Type B pancreatic cell (in vitro differentiated cells): ENCODE data around the gene TRMT1. TPM values are rescaled to one million over a fixed set of nuclear protein-coding genes. Genes with fewer than 3 reads are reported as not detected.
A peak's percentile ranks its signal among the peaks of the same experiment; 100 is the strongest.

ENCODE experiments used
- DNase-seq: peaks from one replicate; pipeline ENCODE4 v3.0.0; 2021; ENCODE audit warnings: mixed read lengths; ENCODE audit not compliant: unreplicated experiment; ENCODE audit errors: extremely low spot score
- H3K27ac Mint-ChIP-seq: 2 replicates; pipeline ENCODE4 v1.8.0; 2021; ENCODE audit warnings: mild to moderate bottlenecking, mixed read lengths
- H3K27me3 Mint-ChIP-seq: 2 replicates; pipeline ENCODE4 v1.8.0; 2021; ENCODE audit warnings: mixed read lengths
- H3K36me3 Mint-ChIP-seq: 2 replicates; pipeline ENCODE4 v1.8.0; 2021; ENCODE audit warnings: mixed read lengths
- H3K4me1 Mint-ChIP-seq: one replicate; pipeline ENCODE4 v1.8.0; 2021; ENCODE audit warnings: mixed read lengths; ENCODE audit not compliant: unreplicated experiment
- H3K4me3 Mint-ChIP-seq: 2 replicates; pipeline ENCODE4 v1.8.0; 2021; ENCODE audit warnings: mild to moderate bottlenecking, mixed read lengths
- H3K9me3 Mint-ChIP-seq: 2 replicates; pipeline ENCODE4 v1.8.0; 2021; ENCODE audit warnings: mixed read lengths
- CTCF ChIP-seq: fragments of 200-600 bp; sonication (generic); conservative IDR thresholded peaks from 2 replicates; pipeline ENCODE4 v1.5.0; 2021; ENCODE audit warnings: antibody characterized with exemption, mild to moderate bottlenecking
- total RNA-seq: library from RNA; stranded (reverse); gene quantifications from 2 replicates; pipeline ENCODE4 v1.2.1, GENCODE V29; 2021; ENCODE audit warnings: low replicate concordance

TRMT1 gene
- total RNA-seq, 1 donor from 2014 or later: 69.7 TPM

DNA sequence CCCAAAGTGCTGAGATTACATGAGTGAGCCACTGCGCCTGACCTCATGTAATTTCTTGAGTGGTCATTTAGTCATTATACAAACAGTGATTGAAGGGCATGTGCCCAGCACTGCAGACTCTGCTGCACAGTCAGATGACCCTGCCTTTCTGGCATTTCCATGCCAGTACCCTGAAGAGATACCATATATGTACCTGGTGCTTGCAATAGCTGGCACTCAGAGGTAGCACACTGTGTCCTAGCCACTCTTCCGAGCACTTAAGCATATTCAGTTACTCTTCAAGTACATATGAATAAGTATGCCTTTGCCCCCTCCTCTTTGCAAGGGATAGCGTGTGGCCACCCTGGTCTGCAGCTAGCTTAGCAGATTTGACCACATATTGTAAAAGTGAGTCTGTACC lies 18.1 kb upstream of the TRMT1 start:
- H3K36me3 Mint-ChIP-seq: peaks cover 8% of the 10 kb centered on the region
- H3K9me3 Mint-ChIP-seq: no peaks in the 10 kb centered on the region
- H3K4me3 Mint-ChIP-seq: no peak overlapping the region
- H3K27me3 Mint-ChIP-seq: no peaks in the 10 kb centered on the region
- no peak overlapping the region for H3K27ac Mint-ChIP-seq
- H3K4me1 Mint-ChIP-seq: peaks cover 11% of the 10 kb centered on the region
- DNase-seq: no peak
- TF ChIP-seq CTCF: no peak

GRCh38 chr19:13133241-13133870 lies 16.8 kb upstream of the TRMT1 start:
- TF ChIP-seq CTCF: no peak
- Mint-ChIP-seq H3K36me3 (peaks cover 8% of the 10 kb centered on the region), H3K4me3 (no peak overlapping the region), H3K9me3 (no peaks in the 10 kb centered on the region), H3K4me1 (peaks cover 17% of the 10 kb centered on the region), H3K27me3 (no peaks in the 10 kb centered on the region), H3K27ac (no peak overlapping the region)
- no peak for DNase-seq

GRCh38 chr19:13132471-13133180 lies 16.1 kb upstream of the TRMT1 start:
- peaks cover 8% of the 10 kb centered on the region for H3K36me3 Mint-ChIP-seq
- DNase-seq: no peak

DNA sequence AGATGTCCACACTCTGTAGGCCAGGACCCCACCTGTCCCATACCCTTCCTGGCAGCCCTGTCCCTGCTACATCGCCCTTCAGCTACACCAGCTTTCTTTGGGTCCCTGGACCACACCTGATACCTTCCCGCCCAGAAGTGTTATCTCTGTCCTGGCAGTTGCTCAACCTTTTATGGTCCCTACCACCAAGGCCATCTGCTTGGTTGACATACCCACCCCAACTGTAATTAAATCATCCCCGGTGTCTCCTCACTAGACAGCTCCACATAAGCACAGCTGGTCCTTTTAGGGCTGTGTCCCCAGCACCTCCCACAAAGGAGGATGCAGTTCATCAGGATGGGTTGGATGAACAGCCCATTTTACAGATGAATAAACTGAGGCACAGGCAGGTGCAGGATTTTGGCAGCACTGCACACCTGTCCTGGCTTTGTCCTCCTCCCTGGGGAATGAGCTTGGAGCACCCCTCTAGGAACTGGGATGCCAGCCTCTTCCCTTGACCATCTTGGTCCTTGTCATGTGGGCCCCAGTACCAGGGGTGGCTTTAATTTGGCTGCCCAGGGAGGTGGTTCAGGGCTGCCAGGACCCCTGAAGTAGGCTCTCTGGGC lies 14.4 kb upstream of the TRMT1 start:
- no peak for DNase-seq
- Mint-ChIP-seq H3K4me1 (peaks cover 17% of the 10 kb centered on the region), H3K36me3 (peaks cover 8% of the 10 kb centered on the region)

More at GRCh38 chr19:13132471-13133180, 16.1 kb upstream of the TRMT1 start:
- Mint-ChIP-seq H3K27me3 (no peaks in the 10 kb centered on the region), H3K4me1 (peaks cover 17% of the 10 kb centered on the region), H3K27ac (peak overlapping the region; percentile 5), H3K4me3 (no peak overlapping the region), H3K9me3 (no peaks in the 10 kb centered on the region)
- TF ChIP-seq CTCF: no peak

GRCh38 chr19:13129384-13129783 lies 12.8 kb upstream of the TRMT1 start:
- H3K9me3 Mint-ChIP-seq: no peaks in the 10 kb centered on the region
- H3K4me1 Mint-ChIP-seq: peaks cover 17% of the 10 kb centered on the region
- H3K27me3 Mint-ChIP-seq: no peaks in the 10 kb centered on the region
- H3K36me3 Mint-ChIP-seq: peaks cover 8% of the 10 kb centered on the region
- no peak overlapping the region for H3K27ac Mint-ChIP-seq
- no peak overlapping the region for H3K4me3 Mint-ChIP-seq
- DNase-seq: no peak
- TF ChIP-seq CTCF: no peak

More for the DNA sequence above, 14.4 kb upstream of the TRMT1 start:
- no peaks in the 10 kb centered on the region for H3K27me3 Mint-ChIP-seq
- TF ChIP-seq CTCF: no peak
- no peak overlapping the region for H3K4me3 Mint-ChIP-seq
- H3K9me3 Mint-ChIP-seq: no peaks in the 10 kb centered on the region
- H3K27ac Mint-ChIP-seq: peak overlapping the region; percentile 27
